ENCODE data around the gene COBL. TPM values are rescaled to one million over a fixed set of nuclear protein-coding genes. Genes with fewer than 3 reads are reported as not detected.

The COBL gene
- total RNA-seq, 3 donors from 2014 or later (not counting 1 experiment from before 2014, with no cell fraction given): not detected

DNA sequence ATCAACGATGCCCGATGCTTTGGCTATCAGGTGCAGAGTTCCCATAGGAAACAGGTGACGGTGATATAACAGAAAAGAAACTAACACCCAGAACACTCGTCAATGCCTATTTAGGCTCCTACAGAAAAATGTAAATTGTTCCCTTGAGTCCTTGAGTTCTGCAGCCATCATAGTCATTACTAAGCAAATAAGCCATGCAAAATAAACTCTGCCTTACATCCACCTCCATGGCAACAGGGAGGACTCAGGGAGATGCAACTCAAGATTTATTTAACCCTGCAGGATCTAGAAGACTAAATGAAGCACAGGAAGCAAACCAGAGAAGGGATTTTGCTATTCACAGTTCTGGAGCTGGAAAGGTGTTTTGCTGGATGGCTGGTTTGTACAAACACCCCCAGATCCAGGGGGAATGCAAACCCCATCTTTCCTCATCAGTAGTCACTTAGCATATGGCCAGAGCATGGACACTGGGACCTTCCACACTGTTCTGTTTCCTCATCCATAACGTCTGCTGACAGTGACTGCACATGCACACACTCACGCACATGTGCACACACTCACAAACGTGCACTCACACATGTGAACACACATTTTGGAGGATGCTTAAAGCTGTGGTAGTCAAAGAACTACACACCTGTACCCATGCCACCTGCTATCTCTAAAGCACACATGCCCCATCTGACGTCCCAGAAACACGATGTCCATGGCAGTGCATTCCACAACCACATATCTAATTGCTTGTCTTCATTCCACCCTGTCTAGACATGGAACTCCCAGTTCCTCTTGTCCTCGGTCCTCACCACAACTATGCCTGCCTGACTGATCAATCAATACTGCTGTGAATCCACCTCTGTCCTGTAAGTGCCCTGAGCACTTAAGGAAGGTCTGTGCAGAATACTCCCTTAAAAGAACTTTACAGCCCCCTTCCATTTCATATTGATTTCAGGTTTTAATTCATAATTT, 178.2 kb downstream of the COBL start:
- no peaks in the 10 kb centered on the region for H3K36me3 Mint-ChIP-seq
- DNase-seq (no peak), ATAC-seq (no peak)
- Histone ChIP-seq H3K9me3 (ENCODE audit: control insufficient read depth, insufficient read depth, low read length) (no peaks in the 10 kb centered on the region), H3K36me3 (ENCODE audit: control insufficient read depth, insufficient read depth, low read length) (no peaks in the 10 kb centered on the region), H3K4me1 (ENCODE audit: control insufficient read depth, insufficient read depth, low read length) (no peaks in the 10 kb centered on the region), H3K27ac (ENCODE audit: low read length) (no peak overlapping the region), H3K4me3 (ENCODE audit: low read length) (no peak overlapping the region), H3K27me3 (ENCODE audit: control insufficient read depth, insufficient read depth, low read length) (no peaks in the 10 kb centered on the region)
- H3K4me3 Mint-ChIP-seq: no peak overlapping the region
- H3K4me1 Mint-ChIP-seq: no peaks in the 10 kb centered on the region
- H3K27me3 Mint-ChIP-seq (ENCODE audit: low read depth in 2 of 2): peaks cover 5 to 9% of the 10 kb centered on the region in 2 donors
- no peaks in the 10 kb centered on the region for H3K9me3 Mint-ChIP-seq
- TF ChIP-seq CTCF (IDR thresholded peaks at IDR 0.05): no peak
- 88% methylated on average over 10 of the region's 10 CpGs for WGBS (ENCODE audit: insufficient coverage)
- intact Hi-C loops (cut with micrococcal nuclease): no loop called here
- no peak overlapping the region for H3K27ac Mint-ChIP-seq

GRCh38 chr7:51135576-51135975, 181.0 kb downstream of the COBL start:
- H3K4me3 Mint-ChIP-seq: no peak overlapping the region
- Histone ChIP-seq H3K9me3 (ENCODE audit: control insufficient read depth, insufficient read depth, low read length) (no peaks in the 10 kb centered on the region), H3K27ac (ENCODE audit: low read length) (no peak overlapping the region), H3K27me3 (ENCODE audit: control insufficient read depth, insufficient read depth, low read length) (no peaks in the 10 kb centered on the region), H3K36me3 (ENCODE audit: control insufficient read depth, insufficient read depth, low read length) (no peaks in the 10 kb centered on the region), H3K4me3 (ENCODE audit: low read length) (no peak overlapping the region), H3K4me1 (ENCODE audit: control insufficient read depth, insufficient read depth, low read length) (no peaks in the 10 kb centered on the region)
- 73% methylated on average over 2 of the region's 2 CpGs for WGBS (ENCODE audit: insufficient coverage)
- H3K9me3 Mint-ChIP-seq: no peaks in the 10 kb centered on the region
- intact Hi-C loops (cut with micrococcal nuclease): no loop called here
- H3K27me3 Mint-ChIP-seq (ENCODE audit: low read depth in 2 of 2): no peaks in the 10 kb centered on the region
- H3K4me1 Mint-ChIP-seq: no peaks in the 10 kb centered on the region
- no peaks in the 10 kb centered on the region for H3K36me3 Mint-ChIP-seq
- H3K27ac Mint-ChIP-seq: no peak overlapping the region
- no peak for TF ChIP-seq CTCF (IDR thresholded peaks at IDR 0.05)
- DNase-seq (no peak), ATAC-seq (no peak)

- no peak overlapping the region for H3K27ac Mint-ChIP-seq
- no peak for ATAC-seq
- H3K27me3 Mint-ChIP-seq (ENCODE audit: low read depth in 2 of 2): no peaks in the 10 kb centered on the region
Observed at GRCh38 chr7:51134013-51134441, 182.6 kb downstream of the COBL start.

More at GRCh38 chr7:51134013-51134441, 182.6 kb downstream of the COBL start:
- intact Hi-C loops (cut with micrococcal nuclease): no loop called here
- H3K4me3 Mint-ChIP-seq: no peak overlapping the region
- no peaks in the 10 kb centered on the region for H3K9me3 ChIP-seq (ENCODE audit: control insufficient read depth, insufficient read depth, low read length)
- TF ChIP-seq CTCF (IDR thresholded peaks at IDR 0.05): no peak
- WGBS (ENCODE audit: insufficient coverage): 85% methylated on average over 3 of the region's 4 CpGs
- no peak overlapping the region for H3K27ac ChIP-seq (ENCODE audit: low read length)
- no peaks in the 10 kb centered on the region for H3K36me3 Mint-ChIP-seq
- H3K4me3 ChIP-seq (ENCODE audit: low read length): no peak overlapping the region
- no peaks in the 10 kb centered on the region for H3K27me3 ChIP-seq (ENCODE audit: control insufficient read depth, insufficient read depth, low read length)
- DNase-seq: no peak
- no peaks in the 10 kb centered on the region for H3K9me3 Mint-ChIP-seq
- no peaks in the 10 kb centered on the region for H3K36me3 ChIP-seq (ENCODE audit: control insufficient read depth, insufficient read depth, low read length)
- no peaks in the 10 kb centered on the region for H3K4me1 ChIP-seq (ENCODE audit: control insufficient read depth, insufficient read depth, low read length)
- H3K4me1 Mint-ChIP-seq: no peaks in the 10 kb centered on the region

All from natural killer cell (primary cell).